OCI-LY1 (cell line): ENCODE measurements around the gene NAPG.

Experiments used
- H2AFZ ChIP-seq: fragments of 200-600 bp; sonication (generic), shearing (Covaris generic); 2 replicates; pipeline ENCODE4 v1.6.0; 2014; ENCODE audit warnings: antibody characterized with exemption, mild to moderate bottlenecking, low read length
- H3F3A ChIP-seq: fragments of 200-600 bp; sonication (generic), shearing (Covaris generic); 2 replicates; pipeline ENCODE4 v1.6.0; 2014; ENCODE audit warnings: mild to moderate bottlenecking, antibody characterized with exemption, low read length, moderate library complexity; ENCODE audit not compliant: insufficient read depth
- H3K27ac ChIP-seq: fragments of 200-600 bp; sonication (generic); 2 replicates; pipeline ENCODE4 v1.5.1; 2014; ENCODE audit warnings: low read length, mixed run types, mild to moderate bottlenecking, low read depth; ENCODE audit not compliant: poor library complexity, severe bottlenecking
- H3K27me3 ChIP-seq: fragments of 200-600 bp; sonication (generic); 2 replicates; pipeline ENCODE4 v1.6.0; 2014; ENCODE audit warnings: antibody characterized with exemption, mild to moderate bottlenecking, low read length, moderate library complexity; ENCODE audit not compliant: insufficient read depth
- H3K36me3 ChIP-seq: fragments of 200-600 bp; sonication (generic); 2 replicates; pipeline ENCODE4 v1.6.1; 2014; ENCODE audit warnings: mild to moderate bottlenecking, antibody characterized with exemption, low read length, moderate library complexity, mixed read lengths; ENCODE audit not compliant: insufficient read depth
- H3K4me1 ChIP-seq: fragments of 200-600 bp; sonication (generic); 2 replicates; pipeline ENCODE4 v1.5.1; 2014; ENCODE audit warnings: mild to moderate bottlenecking, low read length, moderate library complexity; ENCODE audit not compliant: insufficient read depth, severe bottlenecking
- H3K4me2 ChIP-seq: fragments of 200-600 bp; sonication (generic), shearing (Covaris generic); 2 replicates; pipeline ENCODE4 v1.6.1; 2014; ENCODE audit warnings: low read length
- H3K4me3 ChIP-seq: fragments of 200-600 bp; sonication (generic); 2 replicates; pipeline ENCODE4 v1.5.1; 2014; ENCODE audit warnings: low read length, low read depth, mild to moderate bottlenecking, mixed read lengths; ENCODE audit not compliant: poor library complexity, severe bottlenecking
- H3K79me2 ChIP-seq: fragments of 200-600 bp; shearing (Covaris generic); 2 replicates; pipeline ENCODE4 v1.6.1; 2016; ENCODE audit warnings: mixed run types, low read length, mixed read lengths; ENCODE audit not compliant: insufficient read depth
- H3K9ac ChIP-seq: fragments of 200-600 bp; sonication (generic), shearing (Covaris generic); 2 replicates; pipeline ENCODE4 v1.6.1; 2014; ENCODE audit warnings: mild to moderate bottlenecking, low read length, mixed read lengths
- H3K9me2 ChIP-seq: fragments of 200-600 bp; sonication (generic), shearing (Covaris generic); 2 replicates; pipeline ENCODE4 v1.6.1; 2014; ENCODE audit warnings: low read depth, mild to moderate bottlenecking, low read length, mixed read lengths
- H3K9me3 ChIP-seq: fragments of 200-600 bp; shearing (Covaris generic); 2 replicates; pipeline ENCODE4 v1.6.1; 2014; ENCODE audit warnings: low read length, mixed read lengths
- H4K20me1 ChIP-seq: fragments of 200-600 bp; sonication (generic), shearing (Covaris generic); 2 replicates; pipeline ENCODE4 v1.6.0; 2016; ENCODE audit warnings: mild to moderate bottlenecking, low read length; ENCODE audit not compliant: insufficient read depth
- CTCF ChIP-seq: fragments of 200-600 bp; sonication (generic), shearing (Covaris generic); IDR thresholded peaks from 2 replicates; pipeline ENCODE4 v1.5.1; 2017; ENCODE audit warnings: mild to moderate bottlenecking, antibody characterized with exemption, low read length, moderate library complexity, mixed read lengths
- EZH2 ChIP-seq: fragments of 200-600 bp; sonication (generic), shearing (Covaris generic); IDR thresholded peaks from 2 replicates; pipeline ENCODE4 v1.8.0; 2017; ENCODE audit warnings: borderline replicate concordance, mixed run types, mild to moderate bottlenecking, antibody characterized with exemption, low read length, moderate library complexity, mixed read lengths

The NAPG gene

GRCh38 chr18:10482985-10483949, 42.6 kb upstream of the NAPG start:
- H3K9me3 ChIP-seq = no peaks in the 10 kb centered on the region
- no peaks in the 10 kb centered on the region for H3K79me2 ChIP-seq
- H3K27ac ChIP-seq = peak overlapping the region; percentile 96
- H3K4me1 ChIP-seq = peaks cover 68% of the 10 kb centered on the region
- H3K4me3 ChIP-seq = peak overlapping the region; percentile 5
- H4K20me1 ChIP-seq = no peaks in the 10 kb centered on the region
- no peaks in the 10 kb centered on the region; the same call in 1 of the 2 replicates for H3F3A ChIP-seq
- peak overlapping the region; percentile 42 for H3K4me2 ChIP-seq
- H3K9ac ChIP-seq = peak overlapping the region; percentile 38; the same call in 1 of the 2 replicates
- H2AFZ ChIP-seq = 0 out of 2 replicates have a peak overlapping the region, but pooled peaks have one; percentile 36
- H3K27me3 ChIP-seq = no peaks in the 10 kb centered on the region; the same call in 1 of the 2 replicates
- no peaks in the 10 kb centered on the region for H3K9me2 ChIP-seq
- H3K36me3 ChIP-seq = no peaks in the 10 kb centered on the region; the same call in 1 of the 2 replicates
- no peak for TF ChIP-seq CTCF
- TF ChIP-seq EZH2 = no peak

- Histone ChIP-seq H3K36me3 (no peaks in the 10 kb centered on the region), H3K4me3 (no peak overlapping the region), H2AFZ (no peak overlapping the region), H3K9ac (no peak overlapping the region), H3K4me1 (peaks cover 75% of the 10 kb centered on the region), H3K27me3 (no peaks in the 10 kb centered on the region), H3F3A (no peaks in the 10 kb centered on the region; the same call in 1 of the 2 replicates), H3K27ac (peak overlapping the region; percentile 96), H4K20me1 (no peaks in the 10 kb centered on the region), H3K9me2 (no peaks in the 10 kb centered on the region), H3K9me3 (no peaks in the 10 kb centered on the region), H3K4me2 (no peak overlapping the region), H3K79me2 (no peaks in the 10 kb centered on the region)
- no peak for TF ChIP-seq CTCF
These were observed 40.4 kb upstream of the NAPG start for GRCh38 chr18:10485475-10485874.

GRCh38 chr18:10486362-10486761, 39.5 kb upstream of the NAPG start:
- Histone ChIP-seq H3F3A (no peaks in the 10 kb centered on the region; the same call in 1 of the 2 replicates), H2AFZ (peak overlapping the region; percentile 2; the same call in 1 of the 2 replicates), H3K4me2 (peak overlapping the region; percentile 23; the same call in 1 of the 2 replicates), H3K4me3 (no peak overlapping the region), H3K4me1 (peaks cover 82% of the 10 kb centered on the region), H3K9me3 (no peaks in the 10 kb centered on the region), H3K9ac (peak overlapping the region; percentile 20; the same call in 1 of the 2 replicates), H3K36me3 (no peaks in the 10 kb centered on the region), H4K20me1 (no peaks in the 10 kb centered on the region), H3K27me3 (no peaks in the 10 kb centered on the region), H3K9me2 (no peaks in the 10 kb centered on the region), H3K79me2 (no peaks in the 10 kb centered on the region), H3K27ac (peak overlapping the region; percentile 69)
- TF ChIP-seq EZH2 (no peak), CTCF (no peak)
